Nephron (organoid): ENCODE measurements around the gene PCBD1.

Experiments used
- H3K27ac Mint-ChIP-seq, 3 experiments: 2 replicates each; pipeline ENCODE4 v1.8.0; 2020; ENCODE audit warnings: mixed read lengths in 3 of 3, mild to moderate bottlenecking in 2 of 3, moderate library complexity in 1 of 3
- H3K27me3 Mint-ChIP-seq: 2 replicates; pipeline ENCODE4 v1.8.0; 2021; ENCODE audit warnings: low read depth, mild to moderate bottlenecking, moderate library complexity, mixed read lengths
- H3K36me3 Mint-ChIP-seq: 2 replicates; pipeline ENCODE4 v1.8.0; 2020; ENCODE audit warnings: low read depth, mixed read lengths
- H3K4me1 Mint-ChIP-seq: 2 replicates; pipeline ENCODE4 v1.8.0; 2020; ENCODE audit warnings: mixed read lengths
- H3K4me3 Mint-ChIP-seq, 3 experiments: 2 replicates each; pipeline ENCODE4 v1.8.0; 2020; ENCODE audit warnings: mild to moderate bottlenecking in 3 of 3, mixed read lengths in 3 of 3, moderate library complexity in 2 of 3
- H3K9me3 Mint-ChIP-seq: 2 replicates; pipeline ENCODE4 v1.8.0; 2020; ENCODE audit warnings: mixed read lengths
- TF ChIP-seq, protein P1 (sequence below), 3 experiments: fragments of 200-600 bp; sonication (generic); IDR thresholded peaks; one replicate each; pipeline ENCODE4 v1.5.0; 2021; ENCODE audit warnings: antibody characterized with exemption in 3 of 3; ENCODE audit not compliant: unreplicated experiment in 3 of 3

Gene PCBD1

DNA sequence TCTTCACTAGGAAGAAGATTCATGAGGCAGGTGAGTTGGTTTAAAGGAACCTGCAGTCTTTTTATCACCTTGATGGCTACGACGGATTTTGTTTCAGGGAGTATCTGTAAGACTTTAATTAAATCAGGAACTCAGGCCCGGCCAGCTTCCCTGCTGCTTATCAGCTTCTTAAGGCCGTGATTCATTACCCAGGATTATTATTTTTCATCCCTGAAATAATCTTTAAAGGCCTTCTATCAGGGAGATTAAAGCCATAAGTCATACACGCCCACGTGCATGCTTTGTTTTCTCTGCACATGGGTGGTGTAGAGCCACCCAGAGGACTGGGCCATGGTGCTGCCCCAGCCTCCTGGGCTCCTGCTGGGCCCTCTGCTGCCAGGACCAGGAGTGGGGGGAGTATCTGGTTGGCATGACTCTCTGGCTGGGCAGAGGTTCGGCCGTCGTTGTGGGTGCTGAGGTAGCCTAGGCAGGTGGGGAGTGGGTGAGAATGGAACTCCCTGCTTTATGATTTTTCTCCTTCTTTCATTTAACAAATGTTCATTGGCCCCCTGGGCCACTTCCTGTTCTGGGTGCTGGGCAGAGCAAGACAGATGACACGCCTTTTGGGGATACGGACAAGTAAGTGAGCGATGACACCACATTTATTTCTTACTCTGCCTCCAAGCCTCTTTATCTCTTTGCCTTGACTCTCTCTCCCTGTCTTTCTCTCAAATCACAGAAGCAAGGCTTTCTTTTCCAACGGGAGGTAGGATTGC is 39.0 kb upstream of the PCBD1 start:
- TF ChIP-seq, protein P1, sequence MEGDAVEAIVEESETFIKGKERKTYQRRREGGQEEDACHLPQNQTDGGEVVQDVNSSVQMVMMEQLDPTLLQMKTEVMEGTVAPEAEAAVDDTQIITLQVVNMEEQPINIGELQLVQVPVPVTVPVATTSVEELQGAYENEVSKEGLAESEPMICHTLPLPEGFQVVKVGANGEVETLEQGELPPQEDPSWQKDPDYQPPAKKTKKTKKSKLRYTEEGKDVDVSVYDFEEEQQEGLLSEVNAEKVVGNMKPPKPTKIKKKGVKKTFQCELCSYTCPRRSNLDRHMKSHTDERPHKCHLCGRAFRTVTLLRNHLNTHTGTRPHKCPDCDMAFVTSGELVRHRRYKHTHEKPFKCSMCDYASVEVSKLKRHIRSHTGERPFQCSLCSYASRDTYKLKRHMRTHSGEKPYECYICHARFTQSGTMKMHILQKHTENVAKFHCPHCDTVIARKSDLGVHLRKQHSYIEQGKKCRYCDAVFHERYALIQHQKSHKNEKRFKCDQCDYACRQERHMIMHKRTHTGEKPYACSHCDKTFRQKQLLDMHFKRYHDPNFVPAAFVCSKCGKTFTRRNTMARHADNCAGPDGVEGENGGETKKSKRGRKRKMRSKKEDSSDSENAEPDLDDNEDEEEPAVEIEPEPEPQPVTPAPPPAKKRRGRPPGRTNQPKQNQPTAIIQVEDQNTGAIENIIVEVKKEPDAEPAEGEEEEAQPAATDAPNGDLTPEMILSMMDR (IDR thresholded peaks at IDR 0.05; ENCODE audit: unreplicated experiment in 3 of 3): no peak
- Mint-ChIP-seq H3K9me3 (no peaks in the 10 kb centered on the region), H3K27me3 (peaks cover 45% of the 10 kb centered on the region), H3K27ac (peak overlapping the region in 2 of 3 experiments; percentile 2 to 32), H3K36me3 (no peaks in the 10 kb centered on the region), H3K4me1 (peaks cover 59% of the 10 kb centered on the region), H3K4me3 (peak overlapping the region in 1 of 3 experiments; percentile 6)

DNA sequence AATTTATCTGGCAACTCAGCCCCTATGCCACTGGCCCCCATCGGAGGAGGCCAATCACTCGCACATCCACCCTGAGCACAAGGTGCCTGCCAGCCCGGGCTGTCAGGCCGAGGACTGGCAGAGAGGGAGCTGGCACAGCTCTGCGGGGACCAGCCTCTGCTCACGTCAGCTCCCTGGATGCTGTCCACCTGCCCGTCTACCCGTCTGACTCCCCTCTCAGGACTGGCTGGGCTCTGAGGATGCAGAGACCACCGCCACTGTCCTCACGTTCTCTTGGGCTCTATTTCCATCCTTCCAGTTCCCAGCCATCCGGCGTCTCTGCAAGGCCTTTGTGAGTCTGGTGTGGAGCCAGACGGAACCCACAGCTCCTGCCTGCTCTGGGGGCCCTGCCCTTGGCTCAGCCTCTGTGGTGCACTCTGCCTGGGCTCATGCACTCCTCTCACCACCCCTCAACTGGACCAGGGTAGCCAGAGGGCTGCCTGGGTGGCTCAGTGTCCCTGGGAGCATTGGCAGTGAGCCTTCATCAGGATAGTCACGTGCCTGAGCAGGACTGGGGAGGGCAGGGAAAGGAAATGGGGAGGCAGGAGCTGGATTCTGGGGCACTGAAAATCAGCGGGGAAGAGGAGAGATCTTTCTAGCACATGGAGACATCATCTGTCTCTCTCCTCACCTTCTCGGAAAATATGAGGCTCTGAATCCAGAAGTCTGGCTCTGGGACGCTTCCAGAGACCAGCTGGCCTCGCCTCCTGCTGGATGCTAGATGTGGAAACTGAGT is 38.0 kb upstream of the PCBD1 start:
- peaks cover 50% of the 10 kb centered on the region for H3K4me1 Mint-ChIP-seq
- no peaks in the 10 kb centered on the region for H3K36me3 Mint-ChIP-seq
- H3K27ac Mint-ChIP-seq: peak overlapping the region in 1 of 3 experiments; percentile 32
- H3K4me3 Mint-ChIP-seq: no peak overlapping the region
- H3K9me3 Mint-ChIP-seq: no peaks in the 10 kb centered on the region
- TF ChIP-seq, protein P1 (IDR thresholded peaks at IDR 0.05; ENCODE audit: unreplicated experiment in 3 of 3): no peak
- peaks cover 50% of the 10 kb centered on the region for H3K27me3 Mint-ChIP-seq

DNA sequence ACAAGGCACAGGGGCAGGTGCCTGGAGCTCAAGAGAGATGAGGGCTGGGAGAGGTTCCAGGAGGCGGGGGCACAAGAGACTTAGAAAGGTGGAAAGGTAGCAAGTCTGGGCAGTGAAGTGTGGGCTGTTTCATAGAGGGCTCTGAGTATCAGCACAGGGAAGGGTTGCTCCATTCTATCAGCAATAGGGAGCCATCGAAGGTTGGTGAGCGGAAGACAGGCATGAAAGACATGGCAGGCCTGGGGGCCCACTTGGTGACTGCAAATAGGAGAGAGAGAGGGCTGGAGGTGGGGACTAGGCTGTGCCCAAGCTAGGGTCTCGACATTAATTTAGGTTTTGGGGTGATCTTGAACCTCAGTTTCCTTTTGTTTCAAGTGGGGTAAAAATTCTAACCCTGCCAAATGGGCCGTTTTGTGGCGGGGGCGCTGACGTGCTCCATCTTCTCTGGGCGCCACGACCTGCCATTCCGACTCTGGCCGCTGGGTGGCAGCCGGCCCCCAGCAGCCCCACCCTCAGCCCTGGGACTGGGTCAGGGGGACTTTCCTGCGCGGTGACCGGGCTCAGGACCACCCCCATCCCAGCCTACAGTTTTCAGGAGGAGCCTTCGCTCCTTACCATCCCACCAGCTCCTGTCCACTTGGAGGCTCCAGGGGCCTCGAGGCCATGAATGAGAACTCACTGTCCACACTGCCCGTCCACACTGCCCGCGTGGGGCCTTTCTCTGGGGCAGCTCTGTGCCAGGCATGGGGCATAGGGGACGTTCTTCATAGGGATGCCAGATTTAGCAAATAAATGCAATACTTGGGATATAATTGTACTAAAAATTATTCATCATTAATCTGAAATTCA is 37.2 kb upstream of the PCBD1 start:
- TF ChIP-seq, protein P1 (IDR thresholded peaks at IDR 0.05; ENCODE audit: unreplicated experiment in 3 of 3): peak; percentile 96 to 99 (median 98)
- Mint-ChIP-seq H3K4me3 (no peak overlapping the region), H3K27me3 (peaks cover 45% of the 10 kb centered on the region), H3K27ac (peak overlapping the region in 1 of 3 experiments; percentile 5), H3K9me3 (no peaks in the 10 kb centered on the region), H3K4me1 (peaks cover 47% of the 10 kb centered on the region), H3K36me3 (no peaks in the 10 kb centered on the region)

DNA sequence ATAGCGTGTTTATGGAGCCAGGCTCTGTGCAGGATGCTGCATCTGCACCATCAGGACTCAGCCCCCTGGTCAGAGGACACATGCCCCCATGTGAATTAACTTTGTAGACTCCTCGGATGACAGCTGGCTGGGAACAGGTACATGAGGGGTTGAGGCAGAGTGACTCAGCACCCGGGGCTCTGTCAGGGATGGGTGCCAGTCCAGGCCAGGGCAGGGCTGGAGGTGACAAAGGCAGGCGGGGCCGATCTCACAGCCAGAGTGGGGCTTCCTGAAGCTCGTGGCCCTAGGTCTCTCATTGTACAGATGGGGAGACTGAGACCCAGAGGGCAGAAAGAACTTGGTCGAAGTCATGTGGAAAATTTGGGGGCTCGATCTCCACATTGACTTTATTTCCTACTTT is 35.3 kb upstream of the PCBD1 start:
- Mint-ChIP-seq H3K27me3 (peaks cover 37% of the 10 kb centered on the region), H3K4me3 (no peak overlapping the region), H3K4me1 (peaks cover 36% of the 10 kb centered on the region), H3K27ac (no peak overlapping the region), H3K36me3 (no peaks in the 10 kb centered on the region), H3K9me3 (no peaks in the 10 kb centered on the region)
- TF ChIP-seq, protein P1 (IDR thresholded peaks at IDR 0.05; ENCODE audit: unreplicated experiment in 3 of 3): no peak

DNA sequence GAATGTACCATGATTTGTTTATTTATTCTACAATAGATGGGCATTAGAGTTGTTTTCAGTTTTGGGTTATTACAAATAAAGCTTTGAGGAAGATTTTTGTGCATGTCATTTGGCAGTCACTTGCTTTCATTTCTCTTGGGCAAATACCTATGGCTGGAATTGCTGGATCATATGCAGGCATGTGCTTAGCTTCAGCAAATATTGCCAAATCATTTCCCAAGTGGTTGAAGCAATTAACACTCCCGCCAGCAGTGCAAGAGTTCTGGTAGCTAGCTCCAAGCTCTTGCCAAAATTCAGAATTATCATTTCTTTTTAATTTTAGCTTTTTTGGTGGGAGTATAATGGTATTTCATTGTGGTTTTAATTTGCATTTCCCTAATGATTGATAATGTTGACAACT is 32.9 kb upstream of the PCBD1 start:
- Mint-ChIP-seq H3K4me1 (peaks cover 24% of the 10 kb centered on the region), H3K27ac (no peak overlapping the region), H3K9me3 (no peaks in the 10 kb centered on the region), H3K27me3 (peaks cover 20% of the 10 kb centered on the region), H3K36me3 (no peaks in the 10 kb centered on the region), H3K4me3 (no peak overlapping the region)
- TF ChIP-seq, protein P1 (IDR thresholded peaks at IDR 0.05; ENCODE audit: unreplicated experiment in 3 of 3): no peak
